Measurements from ENCODE around the gene CCDC187. TPM values are rescaled to one million over a fixed set of nuclear protein-coding genes. Genes with fewer than 3 reads are reported as not detected.

CCDC187 gene
- total RNA-seq, 2 experiments from 2014 or later = 0.07 TPM; not detected in 1

- no peaks in the 10 kb centered on the region for H3K36me3 Mint-ChIP-seq (ENCODE audit: low read depth)
- no peak for ATAC-seq
- intact Hi-C loops (cut with micrococcal nuclease) = no loop called here
- H3K27ac Mint-ChIP-seq = no peak overlapping the region
- ChIA-PET CTCF (no interaction called here), POLR2A (interaction anchor here (0.9 kb wide), 1 partner anchor 13 kb away, joined by 3 read pairs; no protein-coding TSS in a partner anchor)
- TF ChIP-seq CTCF (IDR thresholded peaks at IDR 0.05) = no peak
- DNase-seq = no peak
- H3K4me3 Mint-ChIP-seq = no peak overlapping the region
- H3K9me3 Mint-ChIP-seq = no peaks in the 10 kb centered on the region
- no peaks in the 10 kb centered on the region for H3K4me1 Mint-ChIP-seq (ENCODE audit: low read depth)
- H3K27me3 Mint-ChIP-seq = no peaks in the 10 kb centered on the region
Measured at GRCh38 chr9:136254381-136255165, 49.3 kb downstream of the CCDC187 start.

- intact Hi-C loops (cut with micrococcal nuclease) = no loop called here
- Mint-ChIP-seq H3K9me3 (no peaks in the 10 kb centered on the region), H3K4me1 (ENCODE audit: low read depth) (no peaks in the 10 kb centered on the region), H3K4me3 (no peak overlapping the region), H3K27ac (no peak overlapping the region), H3K27me3 (no peaks in the 10 kb centered on the region), H3K36me3 (ENCODE audit: low read depth) (no peaks in the 10 kb centered on the region)
- POLR2A ChIA-PET = interaction anchor here (0.9 kb wide), 1 partner anchor 15 kb away, joined by 3 read pairs; no protein-coding TSS in a partner anchor
- CTCF ChIA-PET = no interaction called here
- ATAC-seq = no peak
- no peak for DNase-seq
- no peak for TF ChIP-seq CTCF (IDR thresholded peaks at IDR 0.05)
Measured at GRCh38 chr9:136253246-136254130, 50.4 kb downstream of the CCDC187 start.

- ChIA-PET CTCF (no interaction called here), POLR2A (no interaction called here)
- no peaks in the 10 kb centered on the region for H3K27me3 Mint-ChIP-seq
- H3K4me1 Mint-ChIP-seq (ENCODE audit: low read depth) = no peaks in the 10 kb centered on the region
- intact Hi-C loops (cut with micrococcal nuclease) = no loop called here
- no peak for TF ChIP-seq CTCF (IDR thresholded peaks at IDR 0.05)
- DNase-seq (no peak), ATAC-seq (no peak)
- H3K36me3 Mint-ChIP-seq (ENCODE audit: low read depth) = no peaks in the 10 kb centered on the region
- H3K4me3 Mint-ChIP-seq = no peak overlapping the region
- H3K27ac Mint-ChIP-seq = no peak overlapping the region
- H3K9me3 Mint-ChIP-seq = no peaks in the 10 kb centered on the region
Measured at GRCh38 chr9:136252846-136253245, 51.0 kb downstream of the CCDC187 start.

- intact Hi-C loops (cut with micrococcal nuclease) = no loop called here
- H3K4me3 Mint-ChIP-seq = no peak overlapping the region
- ATAC-seq (no peak), DNase-seq (no peak)
- H3K4me1 Mint-ChIP-seq (ENCODE audit: low read depth) = no peaks in the 10 kb centered on the region
- H3K27me3 Mint-ChIP-seq = no peaks in the 10 kb centered on the region
- no peaks in the 10 kb centered on the region for H3K9me3 Mint-ChIP-seq
- no peak for TF ChIP-seq CTCF (IDR thresholded peaks at IDR 0.05)
- POLR2A ChIA-PET = no interaction called here
- CTCF ChIA-PET = no interaction called here
- H3K36me3 Mint-ChIP-seq (ENCODE audit: low read depth) = no peaks in the 10 kb centered on the region
- no peak overlapping the region for H3K27ac Mint-ChIP-seq
Measured at GRCh38 chr9:136252281-136252680, 51.6 kb downstream of the CCDC187 start.
